Activated CD4-positive, alpha-beta T cell treated with anti-CD3 and anti-CD28 coated beads, Interleukin-2, amount 50 U/mL, for 4 hours (primary cell): Measurements from ENCODE around the gene EFCAB12.

Experiments used
- DNase-seq, 2 experiments: peaks; one replicate each; pipeline ENCODE4 v3.0.0-alpha.2; 2020

Gene EFCAB12

GRCh38 chr3:129428376-129429079 is at the start of gene EFCAB12:
Gene EFCAB12 (minus strand): TSS chr3:129428636. CDS start chr3:129428488, 148 bp downstream.
- DNase-seq = peak; percentile 87 to 88

DNA sequence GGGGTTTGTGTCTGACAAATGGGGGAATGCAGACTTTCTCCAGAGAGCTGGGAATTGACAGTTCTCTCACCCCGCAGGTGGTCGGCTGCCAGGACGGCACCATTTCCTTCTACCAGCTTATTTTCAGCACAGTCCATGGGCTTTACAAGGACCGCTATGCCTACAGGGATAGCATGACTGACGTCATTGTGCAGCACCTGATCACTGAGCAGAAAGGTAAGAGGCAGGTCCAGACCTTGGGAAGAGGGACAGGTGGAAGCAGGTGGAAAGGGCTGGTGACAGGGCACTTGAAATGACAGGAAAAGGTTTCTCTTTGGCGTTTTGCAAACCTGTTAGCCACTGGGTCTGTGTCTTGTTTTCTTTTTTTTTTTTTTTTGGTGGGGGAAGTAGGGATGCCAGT is 48.1 kb upstream of the EFCAB12 start:
- DNase-seq = no peak

DNA sequence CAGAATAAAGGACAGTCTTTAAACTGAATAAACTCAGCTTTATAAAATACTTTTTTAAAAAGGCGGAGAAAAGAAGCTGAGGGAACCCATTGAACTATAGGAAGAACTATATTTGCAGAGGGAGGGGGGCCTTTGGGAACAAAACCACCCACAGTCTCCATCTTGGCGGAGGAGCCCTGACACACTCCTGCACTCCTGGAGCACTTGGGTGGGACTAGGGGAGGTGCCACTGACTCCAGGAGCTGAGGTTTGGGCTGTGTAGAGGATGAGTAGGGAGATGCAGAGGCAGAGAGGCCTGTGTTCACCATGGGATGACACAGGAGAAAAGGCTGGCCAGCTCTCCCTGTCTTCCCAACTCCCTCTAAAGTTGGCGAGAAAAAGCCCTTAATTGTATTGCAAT is 47.4 kb upstream of the EFCAB12 start:
- DNase-seq = no peak

- no peak for DNase-seq
Observed at GRCh38 chr3:129474984-129475804, 46.8 kb upstream of the EFCAB12 start.

- DNase-seq = no peak
Observed at GRCh38 chr3:129473769-129474152, 45.3 kb upstream of the EFCAB12 start.

GRCh38 chr3:129473067-129473768 is 44.8 kb upstream of the EFCAB12 start:
- no peak for DNase-seq

GRCh38 chr3:129470861-129471260 is 42.4 kb upstream of the EFCAB12 start:
- DNase-seq = no peak

GRCh38 chr3:129469026-129469425 is 40.6 kb upstream of the EFCAB12 start:
- no peak for DNase-seq

- no peak for DNase-seq
Observed at GRCh38 chr3:129467932-129468331, 39.5 kb upstream of the EFCAB12 start.

GRCh38 chr3:129463716-129464115 is 35.3 kb upstream of the EFCAB12 start:
- DNase-seq = no peak

- no peak for DNase-seq
Observed at GRCh38 chr3:129463094-129463493, 34.7 kb upstream of the EFCAB12 start.

GRCh38 chr3:129462361-129462968 is 34.0 kb upstream of the EFCAB12 start:
- DNase-seq = no peak

DNA sequence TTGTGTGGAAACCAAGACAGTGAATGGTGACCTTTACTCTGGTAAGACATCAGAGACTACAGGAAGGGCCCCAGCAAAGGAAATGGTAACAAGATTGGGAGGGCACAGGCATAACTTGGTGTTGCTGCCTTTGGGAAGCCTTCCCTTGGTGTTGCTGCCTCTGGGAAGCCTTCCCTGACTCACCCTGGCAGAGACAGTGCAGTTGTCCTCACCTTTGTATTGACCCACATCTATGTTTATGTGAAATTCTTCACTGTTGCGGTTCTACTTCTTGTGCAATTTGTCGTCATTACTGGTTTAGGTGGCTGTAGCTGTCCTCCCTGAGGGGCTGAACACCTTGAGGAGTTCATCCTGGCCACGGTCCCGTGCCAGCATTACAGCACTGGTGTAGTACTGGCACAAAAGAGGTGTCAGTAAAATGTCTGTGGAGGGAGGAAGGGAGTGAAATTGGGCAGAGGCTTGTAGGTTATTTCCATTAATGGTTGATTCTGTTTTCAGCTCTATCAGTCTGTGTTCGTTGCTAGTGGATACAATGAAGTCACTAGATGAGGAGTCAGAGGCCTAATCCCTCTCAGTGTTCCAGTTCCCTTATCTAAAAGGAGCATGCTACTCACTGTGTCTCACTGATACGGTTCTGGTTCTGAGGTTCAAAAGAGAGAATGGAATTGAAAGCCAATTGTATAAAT is 33.2 kb upstream of the EFCAB12 start:
- no peak for DNase-seq

DNA sequence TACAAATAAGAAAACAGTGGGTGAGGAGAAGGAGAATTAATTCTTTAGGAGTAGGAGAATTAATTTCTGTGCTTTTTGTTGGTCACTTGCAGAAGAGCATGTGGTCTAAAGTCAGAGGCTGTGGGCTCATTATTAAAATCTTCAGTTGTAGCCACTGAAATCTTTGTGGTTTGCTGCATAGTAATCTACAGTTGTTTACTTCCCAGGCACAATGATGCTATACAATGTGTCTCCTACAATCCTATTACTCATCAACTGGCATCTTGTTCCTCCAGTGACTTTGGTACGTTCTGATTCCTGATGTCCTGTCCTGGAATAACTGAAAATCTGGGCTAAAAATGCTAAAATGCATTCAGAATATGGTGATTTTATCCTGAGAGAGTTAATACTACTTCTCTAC is 32.6 kb upstream of the EFCAB12 start:
- no peak for DNase-seq

DNA sequence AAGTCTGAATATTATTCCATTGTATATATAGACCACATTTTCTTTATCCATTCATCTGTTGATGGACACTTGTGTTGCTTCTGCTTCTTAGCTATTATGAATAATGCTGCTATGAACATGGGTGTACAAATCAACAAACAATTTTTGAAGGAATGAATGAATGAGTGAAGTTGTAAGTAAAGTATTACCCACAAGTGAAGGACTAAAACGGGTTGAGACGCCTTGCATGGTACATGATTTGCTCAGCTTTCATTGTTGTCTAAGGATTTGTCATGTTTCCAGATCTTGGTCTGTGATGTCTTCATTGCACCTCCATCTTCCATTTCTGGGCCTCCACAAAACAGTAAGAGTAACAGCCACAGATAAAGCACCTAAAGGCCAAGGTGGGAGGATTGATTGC is 32.1 kb upstream of the EFCAB12 start:
- DNase-seq = no peak

DNA sequence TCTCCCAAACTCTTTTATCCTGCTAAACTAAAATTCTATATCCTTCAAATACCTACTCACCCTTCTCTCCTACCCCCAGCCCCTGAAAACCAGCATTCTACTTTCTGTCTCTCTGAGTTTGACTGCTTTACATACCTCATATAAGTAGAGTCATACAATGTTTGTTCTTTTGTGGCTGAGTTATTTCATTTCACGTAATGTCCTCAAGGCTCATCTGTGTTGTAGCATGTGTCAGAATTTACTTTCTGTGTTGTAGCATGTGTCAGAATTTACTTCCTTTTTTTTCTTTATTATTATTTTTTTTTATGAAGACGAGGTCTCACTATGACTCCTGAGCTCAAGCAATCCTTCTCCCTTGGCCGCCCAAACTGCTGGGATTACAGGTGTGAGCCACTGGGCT is 31.7 kb upstream of the EFCAB12 start:
- no peak for DNase-seq

DNA sequence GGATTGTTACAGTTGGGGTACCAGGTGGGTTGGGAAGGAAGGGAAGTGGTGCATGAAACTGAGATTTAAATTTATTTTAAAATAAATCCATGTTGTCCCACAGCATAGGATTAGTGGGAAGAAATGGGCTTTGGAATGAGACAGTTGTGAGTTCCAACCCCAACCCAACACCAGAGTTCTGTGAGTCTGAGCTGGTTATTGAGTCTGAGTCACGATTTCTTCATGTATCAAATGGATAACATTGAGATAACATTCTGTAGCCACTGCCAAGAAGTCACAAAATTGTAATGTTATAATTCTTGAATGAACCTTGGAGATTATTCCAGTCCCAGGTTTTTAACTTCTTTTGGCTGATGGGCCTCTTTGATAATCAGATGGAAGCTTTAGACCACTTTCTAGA is 25.3 kb upstream of the EFCAB12 start:
- no peak for DNase-seq

- DNase-seq = no peak
Observed at GRCh38 chr3:129449279-129450115, 21.1 kb upstream of the EFCAB12 start.

- DNase-seq = no peak
Observed at GRCh38 chr3:129448186-129448895, 19.9 kb upstream of the EFCAB12 start.

DNA sequence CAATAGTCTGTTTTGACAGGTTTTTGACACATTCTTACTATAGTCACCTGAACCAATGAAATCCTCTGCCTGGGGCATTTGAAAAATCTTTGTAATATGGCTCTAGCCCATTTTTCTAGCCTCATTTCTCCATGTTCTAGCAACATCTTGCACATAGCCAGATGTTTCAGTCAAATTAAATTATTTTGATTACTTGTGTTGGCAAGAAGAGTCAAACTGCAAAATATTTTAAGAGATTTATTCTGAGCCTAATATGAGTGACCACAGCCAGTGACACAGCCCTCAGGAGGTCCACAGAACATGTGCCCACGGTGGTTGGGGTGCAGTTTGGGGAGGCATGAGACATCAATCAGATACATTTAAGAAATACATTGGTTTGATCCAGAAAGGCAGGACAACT is 18.5 kb upstream of the EFCAB12 start:
- DNase-seq = no peak

DNA sequence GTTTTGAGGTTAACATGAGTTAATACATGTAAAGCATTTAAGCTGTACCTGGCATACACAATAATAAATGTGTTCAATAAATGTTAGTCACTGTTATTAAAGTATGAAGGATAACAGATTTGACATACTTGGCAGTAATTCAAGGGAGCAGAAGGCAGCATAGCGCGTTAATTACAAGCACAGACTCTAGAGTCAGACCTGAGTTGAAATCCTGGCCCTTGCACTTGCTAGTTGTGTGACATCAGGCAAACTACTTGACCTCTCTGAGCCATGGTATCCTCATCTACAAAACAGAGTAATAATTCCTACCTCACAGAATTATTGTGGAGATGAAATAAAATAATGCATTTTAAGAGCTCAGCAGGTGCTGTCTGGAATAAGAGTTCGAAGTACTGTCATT is 17.0 kb upstream of the EFCAB12 start:
- DNase-seq = no peak
